Anterior cingulate cortex (tissue), 58 donors: Measurements from ENCODE around the gene CCDC57.

Experiments used
- DNase-seq, 58 donors: peaks; one replicate each; lab custom pipeline; 2025; lab: John Stamatoyannopoulos, UW

CCDC57 gene

GRCh38 chr17:82098939-82099763 is 113.5 kb downstream of the CCDC57 start:
- peak in 2 of 58 donors; percentile 71 to 83 for DNase-seq

- DNase-seq = peak; percentile 48 to 95 (median 90)
Observed at GRCh38 chr17:82098169-82098938, 114.3 kb downstream of the CCDC57 start, which contains the start of gene FASN. Gene FASN (minus strand): TSS chr17:82098236. CDS start chr17:82096445, 1,791 bp downstream.

GRCh38 chr17:82097919-82098168 is 114.8 kb downstream of the CCDC57 start:
- peak in 2 of 58 donors; percentile 39 to 58 for DNase-seq

GRCh38 chr17:82097184-82097918 is 115.3 kb downstream of the CCDC57 start:
- peak in 4 of 58 donors; percentile 24 to 54 (median 38) for DNase-seq

- DNase-seq = no peak
Observed at GRCh38 chr17:82096709-82097183, 115.9 kb downstream of the CCDC57 start.

GRCh38 chr17:82095777-82096708 is 116.6 kb downstream of the CCDC57 start:
- no peak for DNase-seq

- DNase-seq = no peak
Observed at GRCh38 chr17:82094931-82095776, 117.5 kb downstream of the CCDC57 start.

GRCh38 chr17:82092995-82093751 is 119.5 kb downstream of the CCDC57 start:
- no peak for DNase-seq

GRCh38 chr17:82092628-82092994 is 120.0 kb downstream of the CCDC57 start:
- DNase-seq = no peak

GRCh38 chr17:82092094-82092586 is 120.5 kb downstream of the CCDC57 start:
- no peak for DNase-seq

GRCh38 chr17:82091264-82092066 is 121.2 kb downstream of the CCDC57 start:
- DNase-seq = no peak

- no peak for DNase-seq
Observed at GRCh38 chr17:82090549-82091263, 121.9 kb downstream of the CCDC57 start.

- DNase-seq = no peak
Observed at GRCh38 chr17:82089723-82090548, 122.7 kb downstream of the CCDC57 start.

GRCh38 chr17:82088838-82089722 is 123.6 kb downstream of the CCDC57 start:
- no peak for DNase-seq
